GM23248 (cell line): ENCODE data around the gene SPRR2E. TPM values are rescaled to one million over a fixed set of nuclear protein-coding genes. Genes with fewer than 3 reads are reported as not detected.
"Not testable (repeated sequence)": the region's sequence is repeated elsewhere in the genome, so short reads cannot be mapped to it uniquely, and the experiment has no call there.

Experiments
- DNase-seq: peaks from one replicate; pipeline ENCODE4 v3.0.0-alpha.2; 2015
- H2AFZ ChIP-seq: fragments of 200-600 bp; sonication (generic); 2 replicates; pipeline ENCODE4 v1.6.1; 2016; ENCODE audit warnings: antibody characterized with exemption
- H3F3A ChIP-seq: fragments of 200-600 bp; sonication (generic); 2 replicates; pipeline ENCODE4 v1.6.1; 2016; ENCODE audit warnings: mild to moderate bottlenecking, antibody characterized with exemption, mixed run types; ENCODE audit not compliant: insufficient read depth
- H3K27ac ChIP-seq: fragments of 200-600 bp; sonication (generic); 2 replicates; pipeline ENCODE4 v1.5.1; 2016; ENCODE audit warnings: mild to moderate bottlenecking
- H3K27me3 ChIP-seq: fragments of 200-600 bp; sonication (generic); replicated peaks from 2 replicates; pipeline ENCODE4 v1.6.1; 2016; ENCODE audit warnings: mild to moderate bottlenecking; ENCODE audit not compliant: insufficient read depth
- H3K36me3 ChIP-seq: fragments of 200-600 bp; sonication (generic); 2 replicates; pipeline ENCODE4 v1.6.1; 2016; ENCODE audit warnings: low read depth, mild to moderate bottlenecking
- H3K4me1 ChIP-seq: fragments of 200-600 bp; sonication (generic); 2 replicates; pipeline ENCODE4 v1.6.1; 2016; ENCODE audit warnings: mild to moderate bottlenecking; ENCODE audit not compliant: insufficient read depth
- H3K4me2 ChIP-seq: fragments of 200-600 bp; sonication (generic); one replicate; pipeline ENCODE4 v1.6.1; 2016; ENCODE audit warnings: mild to moderate bottlenecking; ENCODE audit not compliant: unreplicated experiment
- H3K4me3 ChIP-seq: fragments of 200-600 bp; sonication (generic); 2 replicates; pipeline ENCODE4 v1.5.1; 2016; ENCODE audit warnings: mild to moderate bottlenecking
- H3K79me2 ChIP-seq: fragments of 200-600 bp; sonication (generic); 2 replicates; pipeline ENCODE4 v1.6.1; 2016; ENCODE audit warnings: mild to moderate bottlenecking; ENCODE audit not compliant: insufficient read depth
- H3K9ac ChIP-seq: fragments of 200-600 bp; sonication (generic); 2 replicates; pipeline ENCODE4 v1.6.1; 2016; ENCODE audit warnings: mild to moderate bottlenecking
- H3K9me2 ChIP-seq: fragments of 200-600 bp; sonication (generic); 2 replicates; pipeline ENCODE4 v1.6.1; 2016; ENCODE audit warnings: mixed run types, mild to moderate bottlenecking, moderate library complexity; ENCODE audit not compliant: insufficient read depth
- H3K9me3 ChIP-seq: fragments of 200-600 bp; sonication (generic); one replicate; pipeline ENCODE4 v1.6.1; 2017; ENCODE audit warnings: low read depth
- H4K20me1 ChIP-seq: fragments of 200-600 bp; sonication (generic); 2 replicates; pipeline ENCODE4 v1.6.0; 2016; ENCODE audit not compliant: insufficient read depth
- EZH2 ChIP-seq: fragments of 200-600 bp; sonication (generic); IDR thresholded peaks from 2 replicates; pipeline ENCODE4 v1.6.1; 2018; ENCODE audit warnings: antibody characterized with exemption, mild to moderate bottlenecking; ENCODE audit not compliant: insufficient read depth, poor library complexity, severe bottlenecking
- EZH2phosphoT487 ChIP-seq: fragments of 200-600 bp; sonication (generic); IDR thresholded peaks from 2 replicates; pipeline ENCODE4 v1.6.1; 2018; ENCODE audit warnings: antibody characterized with exemption, moderate library complexity, mild to moderate bottlenecking, low read depth; ENCODE audit not compliant: insufficient read depth
- WGBS, 2 experiments: methylation state at CpG; one replicate each; pipeline ENCODE4 v1.1.6; 2015 to 2017; ENCODE audit warnings: low lambda C conversion rate in 2 of 2, low coverage in 1 of 2; ENCODE audit errors: missing lambda C conversion rate in 2 of 2; 5-methylcytosine and 5-hydroxymethylcytosine counted together
- in situ Hi-C: fragments of 300-500 bp; cut with MboI; formaldehyde crosslinking; loops from 2 replicates; pipeline ENCODE4 v1.15.0; 2020
- polyA plus RNA-seq: library from polyadenylated mRNA; unstranded; fragments of >200 nt; fragmentation: Nextera tagmentation; extraction: Ambion mirVana; gene quantifications from 2 replicates; pipeline ENCODE4 v1.2.1, GENCODE V29; 2016
- total RNA-seq: library from RNA; depleted of rRNA; stranded (reverse); fragments of >200 nt; shearing (Covaris generic); gene quantifications from 2 replicates; pipeline ENCODE4 v1.2.3, GENCODE V29; 2014; rRNA removed

SPRR2E gene
- total RNA-seq = not detected in 2 replicates
- polyA plus RNA-seq = not detected in 2 replicates

GRCh38 chr1:153094426-153094825 is at the start of gene SPRR2E:
SPRR2E (minus strand) TSS chr1:153094526; CDS start chr1:153093751, 775 bp downstream.
- Histone ChIP-seq H2AFZ (no peak within 1 kb of the TSS), H3K4me2 (no peak within 1 kb of the TSS), H3K9me2 (no peaks in the 10 kb centered on the region), H4K20me1 (no peaks in the 10 kb centered on the region), H3K9me3 (no peaks in the 10 kb centered on the region), H3K36me3 (no peaks in the 10 kb centered on the region), H3K4me1 (no peaks in the 10 kb centered on the region), H3K9ac (no peak within 1 kb of the TSS), H3K4me3 (no peak within 1 kb of the TSS), H3K27ac (no peak within 1 kb of the TSS), H3K27me3 (no peaks in the 10 kb centered on the region), H3F3A (no peaks in the 10 kb centered on the region), H3K79me2 (no peaks in the 10 kb centered on the region)
- in situ Hi-C loops = no loop called here
- DNase-seq = no peak
- no peak for TF ChIP-seq EZH2
- no peak for TF ChIP-seq EZH2phosphoT487

GRCh38 chr1:153141377-153141776 is 47.1 kb upstream of the SPRR2E start:
- Histone ChIP-seq H3K4me1 (no peaks in the 10 kb centered on the region), H3F3A (no peaks in the 10 kb centered on the region), H3K27me3 (peaks cover 18% of the 10 kb centered on the region; the same call in 1 of the 2 replicates), H3K4me3 (no peak overlapping the region), H3K79me2 (no peaks in the 10 kb centered on the region), H3K36me3 (no peaks in the 10 kb centered on the region), H3K9me2 (no peaks in the 10 kb centered on the region), H3K27ac (no peak overlapping the region), H3K9ac (no peak overlapping the region), H3K4me2 (no peak overlapping the region), H3K9me3 (no peaks in the 10 kb centered on the region), H2AFZ (no peak overlapping the region), H4K20me1 (no peaks in the 10 kb centered on the region)
- DNase-seq = no peak
- 31 to 36% methylated on average over 3 of the region's 3 CpGs for WGBS, 2 experiments
- TF ChIP-seq EZH2 (no peak), EZH2phosphoT487 (no peak)
- in situ Hi-C loops = no loop called here

DNA sequence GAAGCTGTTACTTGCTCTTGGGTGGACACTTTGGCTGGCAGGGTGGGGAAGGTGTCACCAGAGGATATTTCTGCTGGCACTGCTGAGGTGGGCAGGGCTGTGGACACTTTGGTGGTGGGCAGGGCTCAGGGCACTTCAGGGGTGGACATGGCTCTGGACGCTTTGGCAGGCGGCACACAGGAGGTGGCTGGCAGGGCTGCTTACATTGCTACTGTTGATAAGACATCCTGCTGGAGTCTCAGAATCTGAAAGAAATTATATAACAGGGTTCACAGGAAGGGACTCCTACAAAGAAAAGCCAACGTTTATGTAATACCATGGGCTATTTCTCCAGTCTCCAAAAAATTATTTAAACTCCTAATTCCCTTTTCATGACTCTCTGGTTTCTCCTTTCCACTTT is 46.2 kb upstream of the SPRR2E start:
- Histone ChIP-seq H3K9me2 (no peaks in the 10 kb centered on the region), H3K79me2 (no peaks in the 10 kb centered on the region), H3K9ac (no peak overlapping the region), H3K4me1 (no peaks in the 10 kb centered on the region), H4K20me1 (no peaks in the 10 kb centered on the region), H2AFZ (no peak overlapping the region), H3K4me3 (no peak overlapping the region), H3F3A (no peaks in the 10 kb centered on the region), H3K27me3 (peaks cover 12% of the 10 kb centered on the region; the same call in 1 of the 2 replicates), H3K27ac (no peak overlapping the region), H3K4me2 (no peak overlapping the region), H3K9me3 (no peaks in the 10 kb centered on the region), H3K36me3 (no peaks in the 10 kb centered on the region)
- TF ChIP-seq EZH2phosphoT487 = no peak
- no peak for TF ChIP-seq EZH2
- no peak for DNase-seq
- WGBS, 2 experiments = 51 to 59% methylated on average over 3 of the region's 3 CpGs
- in situ Hi-C loops = no loop called here

GRCh38 chr1:153133743-153134142 is 39.4 kb upstream of the SPRR2E start:
- in situ Hi-C loops = no loop called here

GRCh38 chr1:153133267-153133666 is 38.9 kb upstream of the SPRR2E start:
- in situ Hi-C loops = no loop called here
- no peaks in the 10 kb centered on the region for H3K4me1 ChIP-seq

More at GRCh38 chr1:153133743-153134142, 39.4 kb upstream of the SPRR2E start:
- WGBS, 2 experiments = 0 to 10% methylated on average over 1 to 2 of the region's 2 CpGs
- no peak for DNase-seq
- H2AFZ ChIP-seq = no peak overlapping the region
- H4K20me1 ChIP-seq = no peaks in the 10 kb centered on the region
- no peak overlapping the region for H3K27ac ChIP-seq
- H3K79me2 ChIP-seq = no peaks in the 10 kb centered on the region
- no peaks in the 10 kb centered on the region for H3K36me3 ChIP-seq
- H3K27me3 ChIP-seq = peaks cover 19% of the 10 kb centered on the region; the same call in 1 of the 2 replicates
- no peak overlapping the region for H3K9ac ChIP-seq
- H3K4me3 ChIP-seq = no peak overlapping the region
- H3K9me3 ChIP-seq = no peaks in the 10 kb centered on the region
- H3K4me1 ChIP-seq = no peaks in the 10 kb centered on the region
- no peak for TF ChIP-seq EZH2phosphoT487
- TF ChIP-seq EZH2 = no peak
- H3K9me2 ChIP-seq = no peaks in the 10 kb centered on the region
- no peaks in the 10 kb centered on the region for H3F3A ChIP-seq
- H3K4me2 ChIP-seq = no peak overlapping the region

GRCh38 chr1:153128688-153129087 is 34.4 kb upstream of the SPRR2E start:
- H4K20me1 ChIP-seq, H3K36me3 ChIP-seq, H3K9me3 ChIP-seq, H3K4me2 ChIP-seq, H3K9me2 ChIP-seq, H3K79me2 ChIP-seq, H3K4me1 ChIP-seq, H2AFZ ChIP-seq, H3K27ac ChIP-seq, in situ Hi-C loops, H3F3A ChIP-seq, DNase-seq, H3K9ac ChIP-seq, H3K4me3 ChIP-seq: not testable (repeated sequence)
- H3K27me3 ChIP-seq = peaks cover 13% of the 10 kb centered on the region; the same call in 1 of the 2 replicates
- 34 to 37% methylated on average over 4 of the region's 4 CpGs for WGBS, 2 experiments

More at GRCh38 chr1:153133267-153133666, 38.9 kb upstream of the SPRR2E start:
- Histone ChIP-seq H3K9ac (no peak overlapping the region), H3K9me3 (no peaks in the 10 kb centered on the region), H3K27me3 (peaks cover 18% of the 10 kb centered on the region; the same call in 1 of the 2 replicates), H2AFZ (no peak overlapping the region), H3K27ac (no peak overlapping the region), H3K4me3 (no peak overlapping the region), H4K20me1 (no peaks in the 10 kb centered on the region), H3K4me2 (no peak overlapping the region), H3K79me2 (no peaks in the 10 kb centered on the region), H3K9me2 (no peaks in the 10 kb centered on the region), H3F3A (no peaks in the 10 kb centered on the region), H3K36me3 (no peaks in the 10 kb centered on the region)
- DNase-seq = no peak
- TF ChIP-seq EZH2 (no peak), EZH2phosphoT487 (no peak)
- 0 to 25% methylated on average over 1 of the region's 1 CpG for WGBS, 2 experiments
